Glutamatergic neuron (in vitro differentiated cells): ENCODE results near the gene COL2A1. TPM values are rescaled to one million over a fixed set of nuclear protein-coding genes. Genes with fewer than 3 reads are reported as not detected.

Experiments used
- DNase-seq: peaks from one replicate; pipeline ENCODE4 v3.0.0; 2022
- H3K27ac Mint-ChIP-seq: one replicate; pipeline ENCODE4 v1.8.0; 2020; ENCODE audit warnings: mild to moderate bottlenecking, mixed read lengths, inconsistent platforms; ENCODE audit not compliant: unreplicated experiment
- H3K27me3 Mint-ChIP-seq: one replicate; pipeline ENCODE4 v1.8.0; 2020; ENCODE audit warnings: mild to moderate bottlenecking, moderate library complexity, mixed read lengths, inconsistent platforms; ENCODE audit not compliant: unreplicated experiment
- H3K36me3 Mint-ChIP-seq: one replicate; pipeline ENCODE4 v1.8.0; 2020; ENCODE audit warnings: mild to moderate bottlenecking, mixed read lengths, inconsistent platforms; ENCODE audit not compliant: unreplicated experiment
- H3K4me1 Mint-ChIP-seq: one replicate; pipeline ENCODE4 v1.8.0; 2020; ENCODE audit warnings: mild to moderate bottlenecking, low read depth, mixed read lengths, inconsistent platforms; ENCODE audit not compliant: unreplicated experiment
- H3K4me3 Mint-ChIP-seq: one replicate; pipeline ENCODE4 v1.8.0; 2020; ENCODE audit warnings: mild to moderate bottlenecking, mixed read lengths, inconsistent platforms; ENCODE audit not compliant: unreplicated experiment
- H3K9me3 Mint-ChIP-seq: one replicate; pipeline ENCODE4 v1.8.0; 2020; ENCODE audit warnings: mild to moderate bottlenecking, moderate library complexity, mixed read lengths, inconsistent platforms; ENCODE audit not compliant: unreplicated experiment
- total RNA-seq: library from RNA; stranded (reverse); fragmentation: NEBNext Ultra II Directional; extraction: Animal tissue kit (Norgen Biotek cat#: 25700); gene quantifications from one replicate; pipeline ENCODE4 v1.2.1, GENCODE V29; 2021; ENCODE audit not compliant: unreplicated experiment
- TF ChIP-seq, protein P1 (sequence below): fragments of 200-600 bp; sonication (generic); IDR thresholded peaks from one replicate; pipeline ENCODE4 v1.5.0; 2021; ENCODE audit not compliant: partially characterized antibody, unreplicated experiment

COL2A1 gene
- total RNA-seq, 1 donor from 2014 or later: 0.34 TPM

GRCh38 chr12:47931187-47931586 is 73.1 kb downstream of the COL2A1 start:
- TF ChIP-seq, protein P1, sequence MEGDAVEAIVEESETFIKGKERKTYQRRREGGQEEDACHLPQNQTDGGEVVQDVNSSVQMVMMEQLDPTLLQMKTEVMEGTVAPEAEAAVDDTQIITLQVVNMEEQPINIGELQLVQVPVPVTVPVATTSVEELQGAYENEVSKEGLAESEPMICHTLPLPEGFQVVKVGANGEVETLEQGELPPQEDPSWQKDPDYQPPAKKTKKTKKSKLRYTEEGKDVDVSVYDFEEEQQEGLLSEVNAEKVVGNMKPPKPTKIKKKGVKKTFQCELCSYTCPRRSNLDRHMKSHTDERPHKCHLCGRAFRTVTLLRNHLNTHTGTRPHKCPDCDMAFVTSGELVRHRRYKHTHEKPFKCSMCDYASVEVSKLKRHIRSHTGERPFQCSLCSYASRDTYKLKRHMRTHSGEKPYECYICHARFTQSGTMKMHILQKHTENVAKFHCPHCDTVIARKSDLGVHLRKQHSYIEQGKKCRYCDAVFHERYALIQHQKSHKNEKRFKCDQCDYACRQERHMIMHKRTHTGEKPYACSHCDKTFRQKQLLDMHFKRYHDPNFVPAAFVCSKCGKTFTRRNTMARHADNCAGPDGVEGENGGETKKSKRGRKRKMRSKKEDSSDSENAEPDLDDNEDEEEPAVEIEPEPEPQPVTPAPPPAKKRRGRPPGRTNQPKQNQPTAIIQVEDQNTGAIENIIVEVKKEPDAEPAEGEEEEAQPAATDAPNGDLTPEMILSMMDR: no peak
- Mint-ChIP-seq H3K4me1 (no peaks in the 10 kb centered on the region), H3K27ac (no peak overlapping the region), H3K27me3 (peaks cover 2% of the 10 kb centered on the region), H3K36me3 (no peaks in the 10 kb centered on the region), H3K4me3 (no peak overlapping the region), H3K9me3 (no peaks in the 10 kb centered on the region)
- no peak for DNase-seq

DNA sequence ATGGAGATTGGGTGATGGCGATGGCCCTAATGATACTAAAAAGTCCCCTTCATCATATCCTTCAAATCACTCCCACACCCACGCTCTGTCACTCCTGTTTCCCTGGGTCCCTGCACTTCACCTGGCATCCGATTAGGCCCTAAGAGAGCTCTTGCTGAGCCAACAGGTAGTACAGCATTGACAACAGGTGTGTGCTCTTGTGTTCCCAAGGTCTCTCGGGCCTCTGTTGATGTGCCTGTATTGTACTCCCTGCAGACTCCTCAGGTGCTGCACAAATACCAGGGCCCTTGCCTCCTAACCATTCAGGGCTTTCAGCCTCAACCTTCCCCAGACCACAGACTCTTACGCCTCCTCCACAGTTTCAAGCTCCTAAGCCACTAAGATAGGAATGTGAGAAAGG is 73.6 kb downstream of the COL2A1 start:
- Mint-ChIP-seq H3K4me1 (no peaks in the 10 kb centered on the region), H3K27ac (no peak overlapping the region), H3K9me3 (no peaks in the 10 kb centered on the region), H3K36me3 (no peaks in the 10 kb centered on the region), H3K27me3 (peaks cover 2% of the 10 kb centered on the region), H3K4me3 (no peak overlapping the region)
- TF ChIP-seq, protein P1: no peak
- no peak for DNase-seq

DNA sequence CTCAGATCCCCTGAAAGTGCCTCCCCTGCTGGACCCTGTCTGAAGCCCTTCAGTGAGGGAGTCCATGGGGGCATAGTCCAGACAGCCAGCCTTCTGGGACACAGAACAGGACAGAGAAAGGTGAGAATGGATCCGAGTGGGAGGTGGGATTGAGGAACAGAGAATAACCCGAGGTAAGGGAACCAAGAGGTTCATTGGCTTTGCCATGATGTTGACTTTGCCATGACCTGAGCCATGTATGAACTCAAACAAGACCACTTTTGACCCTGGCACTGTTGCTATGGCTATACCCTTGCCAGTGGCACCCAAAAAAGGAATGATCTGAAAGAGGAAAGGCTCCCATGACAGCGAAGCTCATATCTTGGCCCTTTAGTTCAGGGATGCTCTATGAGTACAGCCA is 76.9 kb downstream of the COL2A1 start:
- DNase-seq: no peak
- TF ChIP-seq, protein P1: no peak
- Mint-ChIP-seq H3K4me3 (no peak overlapping the region), H3K9me3 (no peaks in the 10 kb centered on the region), H3K27ac (no peak overlapping the region), H3K36me3 (no peaks in the 10 kb centered on the region), H3K4me1 (no peaks in the 10 kb centered on the region), H3K27me3 (no peaks in the 10 kb centered on the region)

Other genes with a start within 250 kb of the COL2A1 start
- 0.81 TPM for gene RAPGEF3, start 245.6 kb downstream of the COL2A1 start, total RNA-seq
- 15.7 TPM for gene SLC48A1, start 231.2 kb downstream of the COL2A1 start, total RNA-seq
- gene HDAC7, start 184.6 kb downstream of the COL2A1 start, total RNA-seq: 67.9 TPM
- not detected for gene VDR, start 99.5 kb downstream of the COL2A1 start, total RNA-seq
- 24.0 TPM for gene TMEM106C, start 40.9 kb downstream of the COL2A1 start, total RNA-seq
- 24.2 TPM for gene SENP1, start 101.6 kb upstream of the COL2A1 start, total RNA-seq
- gene PFKM, start 114.9 kb upstream of the COL2A1 start, total RNA-seq: 169 TPM
- gene ASB8, start 153.0 kb upstream of the COL2A1 start, total RNA-seq: 43.5 TPM
- gene CCDC184, start 179.2 kb upstream of the COL2A1 start, total RNA-seq: 36.2 TPM
- not detected for gene OR10AD1, start 198.8 kb upstream of the COL2A1 start, total RNA-seq